ENCODE measurements around the gene FLYWCH1. TPM values are rescaled to one million over a fixed set of nuclear protein-coding genes. Genes with fewer than 3 reads are reported as not detected.

Gene FLYWCH1
- total RNA-seq, 4 donors from 2014 or later: 30.1 to 67.4 (median 46.8) TPM

- DNase-seq: no peak
- no peaks in the 10 kb centered on the region for H3K36me3 ChIP-seq
- peaks cover 0 to 11% (median 4%) of the 10 kb centered on the region in 4 donors for H3K4me1 ChIP-seq
- no peak for TF ChIP-seq POLR2A (IDR thresholded peaks at IDR 0.05)
- TF ChIP-seq CTCF (IDR thresholded peaks at IDR 0.05): no peak
- H3K9me3 ChIP-seq: no peaks in the 10 kb centered on the region
- H3K27ac ChIP-seq: no peak overlapping the region
- H3K4me3 ChIP-seq: no peak overlapping the region
- no peaks in the 10 kb centered on the region for H3K27me3 ChIP-seq
These were observed 74.2 kb downstream of the FLYWCH1 start for GRCh38 chr16:2985893-2986355.

GRCh38 chr16:2986623-2987188 lies 75.0 kb downstream of the FLYWCH1 start:
- peaks cover 0 to 5% (median 2%) of the 10 kb centered on the region in 4 donors for H3K4me1 ChIP-seq
- DNase-seq: no peak
- no peaks in the 10 kb centered on the region for H3K36me3 ChIP-seq
- H3K27me3 ChIP-seq: no peaks in the 10 kb centered on the region
- no peak overlapping the region for H3K27ac ChIP-seq
- TF ChIP-seq POLR2A (IDR thresholded peaks at IDR 0.05): no peak
- TF ChIP-seq CTCF (IDR thresholded peaks at IDR 0.05): no peak
- H3K9me3 ChIP-seq: no peaks in the 10 kb centered on the region
- H3K4me3 ChIP-seq: no peak overlapping the region

- no peaks in the 10 kb centered on the region for H3K27me3 ChIP-seq
- no peak for TF ChIP-seq POLR2A (IDR thresholded peaks at IDR 0.05)
- TF ChIP-seq CTCF (IDR thresholded peaks at IDR 0.05): no peak
- no peaks in the 10 kb centered on the region for H3K36me3 ChIP-seq
- no peak for DNase-seq
- H3K4me1 ChIP-seq: peaks cover 0 to 5% (median 2%) of the 10 kb centered on the region in 4 donors
- no peak overlapping the region for H3K27ac ChIP-seq
- H3K4me3 ChIP-seq: no peak overlapping the region
- no peaks in the 10 kb centered on the region for H3K9me3 ChIP-seq
These were observed 75.6 kb downstream of the FLYWCH1 start for GRCh38 chr16:2987286-2987685.

GRCh38 chr16:2987833-2988232 lies 76.1 kb downstream of the FLYWCH1 start:
- peaks cover 0 to 5% (median 2%) of the 10 kb centered on the region in 4 donors for H3K4me1 ChIP-seq
- H3K27me3 ChIP-seq: no peaks in the 10 kb centered on the region
- TF ChIP-seq POLR2A (IDR thresholded peaks at IDR 0.05): no peak
- no peak for TF ChIP-seq CTCF (IDR thresholded peaks at IDR 0.05)
- no peaks in the 10 kb centered on the region for H3K36me3 ChIP-seq
- H3K27ac ChIP-seq: no peak overlapping the region
- H3K4me3 ChIP-seq: no peak overlapping the region
- H3K9me3 ChIP-seq: no peaks in the 10 kb centered on the region
- DNase-seq: no peak

- Histone ChIP-seq H3K9me3 (no peaks in the 10 kb centered on the region), H3K27ac (no peak overlapping the region), H3K4me1 (peaks cover 0 to 5% (median 1%) of the 10 kb centered on the region in 4 donors), H3K36me3 (no peaks in the 10 kb centered on the region), H3K4me3 (no peak overlapping the region), H3K27me3 (no peaks in the 10 kb centered on the region)
- no peak for TF ChIP-seq CTCF (IDR thresholded peaks at IDR 0.05)
- no peak for TF ChIP-seq POLR2A (IDR thresholded peaks at IDR 0.05)
- DNase-seq: no peak
These were observed 76.9 kb downstream of the FLYWCH1 start for GRCh38 chr16:2988590-2989099.

All from Peyer's patch (tissue), 4 donors.